Left hindlimb (tissue), 1 donor: Measurements from ENCODE around the gene SMIM41.

Experiments
- DNase-seq: peaks from one replicate; pipeline ENCODE4 v3.0.0-alpha.2; 2018

The SMIM41 gene

DNA sequence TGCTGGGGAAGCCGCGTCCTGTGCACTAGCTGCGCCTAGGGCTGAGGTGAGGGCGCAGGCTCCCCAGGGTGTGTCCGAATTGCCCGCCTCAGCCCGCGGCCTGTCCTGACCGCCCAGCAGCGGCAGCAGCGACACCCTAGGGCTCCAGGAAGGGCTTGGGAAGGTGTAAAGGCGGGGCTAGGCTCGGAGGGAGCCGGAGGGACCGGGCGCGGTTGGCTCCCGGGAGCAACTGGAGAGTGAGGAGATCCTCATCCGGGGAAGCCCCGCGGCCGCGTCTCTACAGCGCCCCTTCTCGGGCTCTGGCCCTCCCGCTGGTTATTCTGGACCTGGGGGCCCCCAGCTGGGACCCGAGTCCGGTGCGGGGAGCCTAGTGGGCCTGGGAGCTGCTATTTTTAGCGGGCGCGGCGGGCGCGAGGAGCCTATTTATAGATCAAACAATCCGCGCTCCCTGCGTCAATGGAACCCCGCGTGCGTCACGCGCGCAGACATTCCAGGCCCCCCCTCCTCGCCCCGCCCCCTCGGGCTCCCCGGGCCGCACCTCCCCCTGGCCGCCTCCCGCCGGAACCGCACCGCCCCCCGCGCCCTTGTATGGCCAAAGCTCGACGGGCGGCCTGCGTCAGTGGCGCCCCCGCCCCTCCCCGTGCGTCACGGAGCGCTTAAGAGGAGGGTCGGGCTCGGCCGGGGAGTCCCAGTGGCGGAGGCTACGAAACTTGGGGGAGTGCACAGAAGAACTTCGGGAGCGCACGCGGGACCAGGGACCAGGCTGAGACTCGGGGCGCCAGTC, 28.6 kb upstream of the SMIM41 start, which contains the start of gene NR4A1:
TSS of gene NR4A1 (plus strand) at position 685 of the 784 bp plus-strand sequence. CDS start 2,887 bp downstream, outside the sequence.
- peak; percentile 98 for DNase-seq

DNA sequence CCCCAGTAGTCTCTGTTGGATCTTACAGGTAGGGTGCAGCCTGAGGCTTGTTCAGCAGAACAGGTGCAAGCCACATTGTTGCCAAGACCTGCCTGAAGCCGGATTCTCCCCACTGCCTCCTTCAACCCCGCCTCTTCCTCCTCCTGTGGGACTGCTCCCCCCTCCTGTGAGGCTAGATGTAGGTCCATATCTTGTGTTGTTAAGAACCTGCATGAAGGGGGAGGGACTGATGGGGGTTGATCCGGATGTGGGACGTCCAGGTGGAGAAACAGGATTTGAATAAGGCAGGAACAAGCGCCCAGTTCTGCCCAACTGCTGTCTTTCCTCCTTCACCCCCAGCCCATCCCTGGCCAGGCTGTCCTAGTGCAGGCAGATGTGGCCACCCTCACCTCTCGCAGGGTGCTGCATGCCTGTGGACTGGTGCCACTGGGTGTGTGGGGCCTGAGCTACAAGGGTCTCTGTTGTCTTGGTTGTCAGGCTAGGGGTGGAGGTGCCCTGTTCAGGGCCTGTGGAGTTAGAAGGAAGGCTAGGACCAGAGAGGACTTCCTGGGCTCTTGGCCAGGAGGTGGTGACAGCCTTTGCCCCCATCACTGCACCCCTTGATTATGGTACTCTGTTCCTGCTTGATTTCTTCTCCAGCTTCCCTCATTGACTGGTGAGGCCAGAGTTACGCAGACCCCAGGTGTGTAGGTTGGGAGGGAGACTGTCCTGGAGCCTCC, 26.9 kb upstream of the SMIM41 start:
- DNase-seq: peak; percentile 28

DNA sequence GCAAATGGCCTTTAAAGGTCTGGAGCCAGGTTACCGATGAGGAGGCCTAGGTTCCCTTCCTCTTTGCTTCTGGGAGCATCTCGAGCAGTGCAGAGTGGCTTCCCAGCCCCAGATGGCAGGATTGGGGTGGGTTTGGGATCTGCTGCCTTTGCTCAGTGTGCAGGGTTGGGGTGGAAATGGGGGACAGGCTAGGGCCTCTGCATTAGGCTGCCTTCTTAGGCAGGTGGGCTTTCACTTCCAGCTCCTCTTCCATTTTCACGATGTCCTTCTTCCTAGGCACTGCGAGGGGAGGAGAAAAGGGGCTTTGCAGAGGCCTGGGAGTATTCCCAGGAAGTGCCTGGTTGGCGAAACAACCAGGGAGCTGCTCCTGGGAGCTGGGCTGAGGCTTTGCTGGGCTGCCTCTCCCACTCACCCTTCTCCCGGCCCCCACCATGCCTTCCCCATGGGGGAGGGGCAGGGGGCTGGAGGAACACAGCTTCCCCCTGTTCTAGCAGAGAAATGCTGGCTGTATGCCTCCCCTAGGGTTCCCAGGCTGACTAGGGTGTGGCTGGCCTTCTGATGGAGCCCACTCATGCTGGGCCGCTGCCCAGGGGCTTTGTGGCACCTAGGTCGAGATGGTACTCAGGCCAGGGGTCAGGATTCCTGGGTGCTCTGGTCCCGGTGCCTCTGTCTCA, 25.8 kb upstream of the SMIM41 start:
- peak; percentile 30 for DNase-seq

DNA sequence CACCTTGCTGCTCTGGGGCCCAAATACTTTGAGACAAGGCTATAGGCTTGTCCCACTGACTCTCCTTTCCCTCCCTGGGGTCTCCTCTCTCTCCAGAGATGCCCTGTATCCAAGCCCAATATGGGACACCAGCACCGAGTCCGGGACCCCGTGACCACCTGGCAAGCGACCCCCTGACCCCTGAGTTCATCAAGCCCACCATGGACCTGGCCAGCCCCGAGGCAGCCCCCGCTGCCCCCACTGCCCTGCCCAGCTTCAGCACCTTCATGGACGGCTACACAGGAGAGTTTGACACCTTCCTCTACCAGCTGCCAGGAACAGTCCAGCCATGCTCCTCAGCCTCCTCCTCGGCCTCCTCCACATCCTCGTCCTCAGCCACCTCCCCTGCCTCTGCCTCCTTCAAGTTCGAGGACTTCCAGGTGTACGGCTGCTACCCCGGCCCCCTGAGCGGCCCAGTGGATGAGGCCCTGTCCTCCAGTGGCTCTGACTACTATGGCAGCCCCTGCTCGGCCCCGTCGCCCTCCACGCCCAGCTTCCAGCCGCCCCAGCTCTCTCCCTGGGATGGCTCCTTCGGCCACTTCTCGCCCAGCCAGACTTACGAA, 25.2 kb upstream of the SMIM41 start:
- no peak for DNase-seq

DNA sequence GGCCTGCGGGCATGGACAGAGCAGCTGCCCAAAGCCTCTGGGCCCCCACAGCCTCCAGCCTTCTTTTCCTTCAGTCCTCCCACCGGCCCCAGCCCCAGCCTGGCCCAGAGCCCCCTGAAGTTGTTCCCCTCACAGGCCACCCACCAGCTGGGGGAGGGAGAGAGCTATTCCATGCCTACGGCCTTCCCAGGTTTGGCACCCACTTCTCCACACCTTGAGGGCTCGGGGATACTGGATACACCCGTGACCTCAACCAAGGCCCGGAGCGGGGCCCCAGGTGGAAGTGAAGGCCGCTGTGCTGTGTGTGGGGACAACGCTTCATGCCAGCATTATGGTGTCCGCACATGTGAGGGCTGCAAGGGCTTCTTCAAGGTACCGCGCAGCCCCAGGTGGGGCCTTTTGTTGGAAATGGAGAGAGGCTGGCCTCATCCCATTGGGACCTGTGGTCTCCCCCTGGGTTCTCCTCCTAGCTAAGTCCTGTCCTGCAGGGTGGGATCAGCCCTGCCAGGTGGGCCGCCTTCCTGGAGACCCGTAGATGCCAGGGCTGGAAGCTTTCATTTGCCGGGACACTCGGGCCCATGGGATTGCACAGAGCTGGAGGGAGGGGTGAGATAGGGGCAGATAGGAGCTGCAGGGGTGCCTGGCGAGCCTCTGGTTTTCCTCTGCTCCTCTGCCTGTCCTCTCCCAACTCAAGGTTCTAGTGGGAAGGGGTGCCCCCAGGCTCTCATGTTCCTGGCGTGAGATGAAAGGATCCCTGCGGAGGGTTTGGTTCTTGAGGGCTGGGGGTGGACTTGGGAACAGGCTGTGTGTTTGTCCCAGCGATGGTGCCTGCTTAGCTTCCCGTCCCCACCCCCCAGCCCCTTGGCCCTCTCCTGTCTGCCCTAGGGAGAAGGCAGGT, 24.4 kb upstream of the SMIM41 start:
- DNase-seq: no peak

DNA sequence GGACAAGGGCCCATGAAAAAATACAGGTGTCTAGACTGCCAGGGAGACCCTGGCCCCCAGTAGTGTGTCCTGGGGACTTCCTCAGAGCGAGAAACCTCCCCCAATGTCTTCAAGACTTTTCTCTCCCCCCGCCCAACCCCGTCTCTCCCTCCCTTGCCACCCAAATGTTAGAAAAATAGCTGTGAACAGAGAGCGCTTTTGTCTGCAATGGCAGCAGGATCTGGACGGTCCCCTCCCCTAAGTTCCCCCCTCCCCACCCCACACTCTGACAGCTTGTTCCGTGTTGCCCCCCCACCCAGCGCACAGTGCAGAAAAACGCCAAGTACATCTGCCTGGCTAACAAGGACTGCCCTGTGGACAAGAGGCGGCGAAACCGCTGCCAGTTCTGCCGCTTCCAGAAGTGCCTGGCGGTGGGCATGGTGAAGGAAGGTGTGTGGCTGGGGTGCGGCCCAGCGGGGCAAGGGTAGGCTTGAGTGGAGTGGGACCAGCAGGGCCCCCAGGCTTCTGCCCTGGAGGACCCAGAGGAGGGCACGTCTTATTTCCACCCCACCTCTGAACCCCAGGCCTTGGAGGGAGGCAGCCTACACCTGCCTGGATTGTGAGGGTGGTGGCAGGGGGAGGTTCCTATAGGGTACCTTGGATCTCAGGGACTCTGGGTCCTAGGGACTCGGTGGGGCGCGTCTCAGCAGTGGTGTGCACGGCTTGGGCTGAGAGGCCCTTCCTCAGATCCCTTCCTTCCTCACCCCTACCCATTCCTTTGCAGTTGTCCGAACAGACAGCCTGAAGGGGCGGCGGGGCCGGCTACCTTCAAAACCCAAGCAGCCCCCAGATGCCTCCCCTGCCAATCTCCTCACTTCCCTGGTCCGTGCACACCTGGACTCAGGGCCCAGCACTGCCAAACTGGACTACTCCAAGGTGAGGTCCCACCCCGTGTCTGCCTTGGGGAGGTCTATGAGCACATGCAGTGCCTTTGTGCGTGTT, 23.5 kb upstream of the SMIM41 start:
- no peak for DNase-seq

DNA sequence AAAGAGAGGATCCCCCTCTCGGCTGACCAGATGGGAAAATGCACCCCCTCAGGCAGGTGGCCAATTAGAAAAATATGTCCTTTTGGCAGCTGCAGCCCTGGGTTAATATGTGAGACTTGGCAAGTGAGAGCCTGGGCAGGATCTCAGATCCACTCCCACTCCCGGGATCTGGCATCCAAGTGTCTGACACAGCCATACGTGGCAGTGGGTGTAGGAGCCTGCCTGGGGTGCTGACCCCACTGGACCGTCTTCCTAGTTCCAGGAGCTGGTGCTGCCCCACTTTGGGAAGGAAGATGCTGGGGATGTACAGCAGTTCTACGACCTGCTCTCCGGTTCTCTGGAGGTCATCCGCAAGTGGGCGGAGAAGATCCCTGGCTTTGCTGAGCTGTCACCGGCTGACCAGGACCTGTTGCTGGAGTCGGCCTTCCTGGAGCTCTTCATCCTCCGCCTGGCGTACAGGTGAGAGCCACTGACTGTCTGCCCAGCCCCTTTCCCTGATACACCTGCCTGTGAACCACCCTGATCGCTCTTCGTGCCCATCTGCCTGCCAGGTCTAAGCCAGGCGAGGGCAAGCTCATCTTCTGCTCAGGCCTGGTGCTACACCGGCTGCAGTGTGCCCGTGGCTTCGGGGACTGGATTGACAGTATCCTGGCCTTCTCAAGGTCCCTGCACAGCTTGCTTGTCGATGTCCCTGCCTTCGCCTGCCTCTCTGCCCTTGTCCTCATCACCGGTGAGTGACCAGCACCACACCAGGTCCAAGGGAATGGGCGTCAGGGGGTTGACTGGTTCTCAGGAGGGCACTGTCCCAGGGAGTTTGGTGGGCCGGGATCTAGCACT, 22.5 kb upstream of the SMIM41 start:
- peak; percentile 47 for DNase-seq

DNA sequence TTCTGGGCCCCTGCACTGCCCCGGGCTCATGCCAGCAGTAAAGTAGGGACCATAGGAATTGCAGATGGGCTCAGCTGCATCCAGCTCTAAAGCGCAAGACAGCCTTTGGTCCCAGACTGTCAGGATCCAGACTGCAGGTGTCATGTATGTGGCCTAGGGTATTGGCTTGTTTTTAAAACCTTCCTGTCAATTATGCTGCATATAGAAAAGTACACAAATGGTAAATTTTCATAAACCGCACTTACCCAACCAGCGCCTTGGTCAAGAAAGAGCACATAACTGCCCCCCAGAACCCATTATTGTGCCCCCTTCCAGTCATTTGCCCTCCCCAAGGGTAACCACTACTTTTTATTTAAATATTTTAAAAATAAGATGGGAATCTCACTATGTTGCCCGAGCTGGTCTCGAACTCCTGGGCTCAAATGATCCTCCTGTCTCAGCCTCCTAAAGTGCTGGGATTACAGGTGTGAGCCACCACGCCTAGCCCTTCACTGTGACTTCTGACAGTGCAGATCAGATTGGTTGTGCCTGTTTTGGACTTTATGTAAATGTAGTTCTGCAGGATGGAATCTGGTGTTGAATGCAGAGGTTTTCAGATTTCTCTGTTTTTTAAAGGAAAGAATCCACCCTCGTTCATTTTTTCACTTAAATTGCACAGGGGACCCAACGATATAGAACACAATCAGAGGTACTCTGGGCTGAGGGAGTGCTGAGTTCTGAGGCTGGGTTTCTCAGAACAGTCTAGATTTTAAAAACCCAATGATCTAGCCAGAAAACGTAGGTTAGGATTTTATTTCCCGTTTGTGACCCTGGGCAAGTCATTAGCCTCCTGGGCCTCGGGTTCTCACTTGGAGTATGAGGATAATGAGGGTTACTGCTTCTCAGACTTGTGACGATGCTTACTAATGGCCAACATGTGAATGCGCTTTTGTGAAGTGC, 21.6 kb upstream of the SMIM41 start:
- DNase-seq: no peak

DNA sequence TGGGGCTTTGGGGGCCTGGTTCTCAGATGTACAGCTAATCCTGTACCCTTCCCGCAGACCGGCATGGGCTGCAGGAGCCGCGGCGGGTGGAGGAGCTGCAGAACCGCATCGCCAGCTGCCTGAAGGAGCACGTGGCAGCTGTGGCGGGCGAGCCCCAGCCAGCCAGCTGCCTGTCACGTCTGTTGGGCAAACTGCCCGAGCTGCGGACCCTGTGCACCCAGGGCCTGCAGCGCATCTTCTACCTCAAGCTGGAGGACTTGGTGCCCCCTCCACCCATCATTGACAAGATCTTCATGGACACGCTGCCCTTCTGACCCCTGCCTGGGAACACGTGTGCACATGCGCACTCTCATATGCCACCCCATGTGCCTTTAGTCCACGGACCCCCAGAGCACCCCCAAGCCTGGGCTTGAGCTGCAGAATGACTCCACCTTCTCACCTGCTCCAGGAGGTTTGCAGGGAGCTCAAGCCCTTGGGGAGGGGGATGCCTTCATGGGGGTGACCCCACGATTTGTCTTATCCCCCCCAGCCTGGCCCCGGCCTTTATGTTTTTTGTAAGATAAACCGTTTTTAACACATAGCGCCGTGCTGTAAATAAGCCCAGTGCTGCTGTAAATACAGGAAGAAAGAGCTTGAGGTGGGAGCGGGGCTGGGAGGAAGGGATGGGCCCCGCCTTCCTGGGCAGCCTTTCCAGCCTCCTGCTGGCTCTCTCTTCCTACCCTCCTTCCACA, 20.7 kb upstream of the SMIM41 start:
- DNase-seq: peak; percentile 64

DNA sequence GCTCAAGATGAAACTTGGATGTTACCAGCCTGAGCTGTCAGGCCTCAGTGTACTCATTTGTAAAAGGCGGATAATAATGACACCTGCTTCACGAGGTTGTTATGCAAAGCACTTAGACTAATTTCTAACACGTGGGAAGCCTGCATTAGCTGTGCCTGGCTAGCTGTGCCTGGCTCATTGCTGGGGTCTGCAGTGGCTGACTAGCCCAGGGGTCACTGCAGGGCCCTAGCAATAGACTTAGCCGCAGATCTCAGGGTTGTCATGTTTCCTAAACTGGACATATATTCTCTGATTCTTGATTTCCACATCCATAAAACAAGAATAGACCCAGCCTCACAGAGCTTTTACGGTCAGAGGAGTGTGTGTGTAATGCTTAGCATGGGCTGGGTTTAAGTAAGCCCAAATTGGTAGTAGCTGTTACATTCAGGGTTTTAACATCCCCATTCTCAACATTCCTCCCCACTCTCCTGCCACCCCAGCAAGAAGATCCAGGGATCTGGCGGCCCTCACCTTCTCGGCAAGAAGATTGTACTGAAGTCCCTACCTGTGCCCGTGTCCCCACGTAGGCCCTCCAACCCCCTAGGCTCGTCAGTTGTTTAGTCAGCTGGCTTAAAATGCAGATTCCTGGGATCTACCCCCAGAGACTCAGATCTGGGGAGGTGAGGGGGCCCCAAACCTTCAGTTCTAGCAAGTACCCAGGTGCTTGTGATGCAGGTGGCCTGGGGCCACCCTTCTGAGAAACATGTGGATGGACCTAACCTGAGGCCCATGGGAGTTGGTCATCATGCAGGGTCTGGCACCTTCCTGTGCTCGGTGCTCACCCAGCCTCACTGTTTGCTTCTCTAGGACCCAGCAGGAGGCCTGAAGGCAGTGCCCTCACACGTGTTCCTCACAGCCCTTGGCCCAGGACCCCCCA, 19.7 kb upstream of the SMIM41 start:
- peak; percentile 52 for DNase-seq

DNA sequence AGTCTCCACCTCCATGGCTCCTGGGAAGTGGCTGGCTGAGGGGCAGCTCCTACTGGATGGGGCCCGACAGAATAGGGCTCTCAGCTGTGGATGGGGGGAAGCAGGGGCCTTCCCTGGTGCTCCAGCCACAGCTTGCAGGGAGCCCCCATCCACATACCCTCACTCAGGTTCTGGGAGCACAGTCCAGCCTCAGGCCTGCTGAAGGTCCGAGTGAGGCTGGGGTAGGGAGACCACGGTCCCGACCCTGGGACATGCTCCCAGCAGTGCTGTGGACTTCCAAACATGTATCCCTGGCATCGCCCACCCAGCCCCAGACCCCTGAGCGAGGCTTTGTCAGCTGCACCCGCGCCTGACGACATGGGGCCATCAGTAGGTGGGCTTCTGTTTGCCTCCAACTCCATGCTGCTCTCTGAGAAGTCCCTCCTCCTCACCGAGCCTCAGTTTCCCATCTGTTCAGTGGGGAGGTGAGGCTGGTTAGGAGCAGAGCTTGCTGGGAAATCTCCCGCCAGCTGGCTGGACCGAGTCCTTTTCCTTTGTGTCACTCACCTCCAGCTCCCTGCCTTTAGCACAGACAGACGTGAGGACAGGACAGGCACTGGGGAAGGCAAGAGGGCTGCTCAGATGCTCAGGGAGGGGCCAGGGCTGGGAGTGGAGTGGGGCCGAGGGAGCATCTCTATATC, 18.9 kb upstream of the SMIM41 start:
- DNase-seq: peak; percentile 36

DNA sequence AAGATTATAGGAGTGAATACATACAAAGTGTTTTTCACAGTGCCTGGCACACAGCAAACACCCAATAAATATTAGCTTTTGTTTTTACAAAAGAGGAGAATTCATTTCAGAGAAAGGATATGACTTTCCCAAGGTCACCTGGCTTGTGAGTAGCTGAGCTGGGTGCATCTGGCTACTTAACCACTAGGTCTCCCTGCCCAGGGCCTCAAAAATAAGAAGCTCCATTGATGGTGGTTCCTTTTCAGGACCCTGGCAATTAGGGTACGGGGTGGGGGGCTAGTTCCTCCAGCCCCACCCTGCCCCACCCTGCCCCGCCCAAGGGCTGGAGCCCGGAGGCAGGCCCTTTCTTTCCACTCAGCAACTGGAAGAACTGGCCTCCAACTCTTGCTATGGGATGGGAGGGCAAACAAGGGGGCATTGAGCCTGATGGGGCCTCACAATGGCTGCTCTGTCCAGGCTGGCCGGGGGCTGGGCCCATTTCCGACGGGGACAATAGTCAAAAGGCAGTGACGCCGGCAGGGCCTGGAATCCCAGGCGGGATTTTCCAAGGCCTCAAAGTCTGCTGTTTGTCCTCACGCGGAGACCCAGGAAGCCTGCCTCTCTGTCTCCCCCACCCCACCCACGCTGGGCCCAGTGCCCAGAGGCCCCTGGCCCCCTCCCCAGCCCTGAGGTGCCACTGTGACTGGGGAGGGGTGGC, 17.9 kb upstream of the SMIM41 start:
- DNase-seq: peak; percentile 33

DNA sequence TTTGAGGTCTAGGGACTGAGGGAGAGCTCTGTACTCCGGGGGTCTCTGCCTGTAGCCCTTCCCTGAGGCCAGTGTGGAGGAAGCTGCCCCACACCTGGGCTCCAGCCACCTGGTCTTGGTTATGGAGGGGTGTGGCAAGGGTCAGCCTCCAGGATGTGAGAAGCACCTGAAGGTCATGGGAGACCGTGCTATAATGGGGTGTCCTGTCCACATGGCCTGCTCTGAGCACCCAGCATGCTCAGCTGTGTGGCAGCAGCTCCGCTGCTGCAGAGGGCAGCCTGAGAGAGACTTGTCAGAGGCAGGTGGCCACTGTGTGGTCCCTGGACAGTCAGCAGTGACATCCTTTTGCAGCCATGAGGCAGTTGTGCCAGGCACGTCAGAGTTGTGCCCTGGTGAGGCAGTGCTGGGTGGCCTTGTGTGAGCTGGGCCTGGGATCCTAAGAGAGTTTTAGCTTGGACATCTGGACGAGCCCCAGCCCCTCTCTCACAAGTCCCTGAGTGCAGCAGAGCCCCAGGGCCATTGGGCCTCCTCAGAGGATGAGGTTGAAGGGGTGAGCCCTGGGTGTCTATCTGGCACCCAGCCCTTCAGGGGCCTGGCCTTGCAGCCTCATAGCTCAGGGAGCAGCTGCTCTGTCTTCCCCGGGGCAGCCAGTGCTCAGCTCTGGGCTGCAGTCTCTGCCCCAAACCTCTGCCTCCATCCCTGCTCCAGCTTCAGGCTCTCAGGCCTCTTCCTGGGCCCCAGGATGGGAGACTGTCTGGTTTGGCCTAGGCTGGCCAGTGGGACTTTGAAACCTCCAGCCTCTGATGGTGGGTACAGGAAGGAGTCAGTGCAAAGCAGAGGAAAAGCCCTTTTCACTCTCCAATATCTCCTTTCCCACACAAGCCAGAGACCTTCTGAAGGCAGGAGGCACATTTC, 17.1 kb upstream of the SMIM41 start:
- DNase-seq: no peak
